Endothelial cell of umbilical vein (primary cell): ENCODE measurements around the gene THBS1. TPM values are rescaled to one million over a fixed set of nuclear protein-coding genes. Genes with fewer than 3 reads are reported as not detected.

Experiments used
- BruUV-seq: library from RNA; stranded (reverse); fragments of 400-500 nt; replicated peaks from 2 replicates; lab custom pipeline; 2021; lab: Mats Ljungman, UMichigan
- CTCF ChIA-PET: fragments of 300-600, 350-600 bp; sonication (Branson Sonifier 250); formaldehyde crosslinking; loops from one replicate; lab custom pipeline; 2021; ENCODE audit warnings: antibody characterized with exemption, inconsistent platforms; lab: Charles Lee
- POLR2A ChIA-PET: fragments of 300-600, 350-600 bp; sonication (Branson Sonifier 250); formaldehyde crosslinking; loops from one replicate; lab custom pipeline; 2021; ENCODE audit warnings: antibody characterized with exemption, inconsistent platforms; lab: Charles Lee
- DNase-seq: peaks from one replicate; pipeline ENCODE4 v3.0.0-alpha.2; 2011; ENCODE audit warnings: low read depth, low spot score
- FAIRE-seq: peaks from 2 replicates; lab custom pipeline; 2011; peaks lifted over from hg19 to GRCh38; lab: Jason Lieb, UNC
- H2AFZ ChIP-seq: 2 replicates; pipeline ENCODE4 v1.6.0; 2012; ENCODE audit warnings: low read depth, low read length, control low read depth, inconsistent platforms
- H3K27ac ChIP-seq: 2 replicates; pipeline ENCODE4 v1.5.1; 2011; ENCODE audit warnings: low read depth, mild to moderate bottlenecking, control low read depth, low read length, moderate library complexity; ENCODE audit not compliant: insufficient read depth
- H3K27me3 ChIP-seq, 2 experiments: 2 replicates each; pipeline versions ENCODE4 v1.6.0 to v1.6.1; 2011; ENCODE audit warnings: low read length in 2 of 2, mixed read lengths in 1 of 2; ENCODE audit not compliant: control insufficient read depth in 2 of 2, insufficient read depth in 2 of 2
- H3K36me3 ChIP-seq, 2 experiments: 2 replicates in 1 of 2; 3 replicates in 1 of 2; pipeline ENCODE4 v1.5.1; 2011; ENCODE audit warnings: low read length in 2 of 2, mild to moderate bottlenecking in 1 of 2, moderate library complexity in 1 of 2; ENCODE audit not compliant: control insufficient read depth in 2 of 2, insufficient read depth in 2 of 2; ENCODE audit errors: extremely low read depth in 1 of 2
- H3K4me1 ChIP-seq: 3 replicates; pipeline ENCODE4 v1.5.1; 2011; ENCODE audit warnings: mild to moderate bottlenecking, low read length; ENCODE audit not compliant: control insufficient read depth, insufficient read depth; ENCODE audit errors: extremely low read depth
- H3K4me2 ChIP-seq: 2 replicates; pipeline ENCODE4 v1.6.1; 2011; ENCODE audit warnings: low read length, control low read depth, mixed read lengths; ENCODE audit not compliant: insufficient read depth
- H3K4me3 ChIP-seq, 3 experiments: fragments of 200-600 bp in 1 of 3; sonication (generic), shearing (Covaris generic) in 1 of 3; replicated peaks in 1 of 3; 2 replicates each; pipeline ENCODE4 v1.5.1; 2011 to 2016; ENCODE audit warnings: control low read depth in 3 of 3, low read length in 3 of 3, mild to moderate bottlenecking in 2 of 3, inconsistent platforms in 1 of 3, low read depth in 1 of 3, moderate library complexity in 1 of 3; ENCODE audit not compliant: insufficient read depth in 1 of 3
- H3K79me2 ChIP-seq: 2 replicates; pipeline ENCODE4 v1.6.0; 2012; ENCODE audit warnings: low read length, inconsistent platforms; ENCODE audit not compliant: control insufficient read depth, insufficient read depth
- H3K9ac ChIP-seq: replicated peaks from 2 replicates; pipeline ENCODE3; 2011; ENCODE audit warnings: low read length, control low read depth; ENCODE audit not compliant: insufficient read depth; ENCODE audit errors: extremely low read depth
- H3K9me1 ChIP-seq: replicated peaks from 3 replicates; pipeline ENCODE4 v1.6.0; 2011; ENCODE audit warnings: mild to moderate bottlenecking, low read length; ENCODE audit not compliant: control insufficient read depth, insufficient read depth; ENCODE audit errors: extremely low read depth
- H3K9me3 ChIP-seq: replicated peaks from 2 replicates; pipeline ENCODE4 v1.5.1; 2012; ENCODE audit warnings: low read length, inconsistent platforms; ENCODE audit not compliant: control insufficient read depth, insufficient read depth
- H4K20me1 ChIP-seq: replicated peaks from 2 replicates; pipeline ENCODE3; 2011; ENCODE audit warnings: mild to moderate bottlenecking, low read length; ENCODE audit not compliant: control insufficient read depth, insufficient read depth; ENCODE audit errors: extremely low read depth
- CTCF ChIP-seq, 2 donors: IDR thresholded peaks; 1 replicate in 1 of 2; 2 replicates in 1 of 2; pipeline ENCODE4 v1.5.1; 2011; ENCODE audit warnings: low read length in 2 of 2, mild to moderate bottlenecking in 2 of 2, moderate library complexity in 2 of 2, control low read depth in 1 of 2, inconsistent platforms in 1 of 2, low read depth in 1 of 2; ENCODE audit not compliant: insufficient read depth in 1 of 2; ENCODE audit errors: extremely low read depth in 1 of 2
- EZH2 ChIP-seq: IDR thresholded peaks from 2 replicates; pipeline ENCODE4 v1.6.1; 2012; ENCODE audit warnings: borderline replicate concordance, low read depth, mild to moderate bottlenecking, moderate library complexity, low read length, inconsistent platforms; ENCODE audit not compliant: severe bottlenecking
- FOS ChIP-seq: IDR thresholded peaks from 2 replicates; pipeline ENCODE4 v1.6.1; 2011; ENCODE audit warnings: mild to moderate bottlenecking, low read length, moderate library complexity, borderline replicate concordance; ENCODE audit not compliant: insufficient read depth
- MAX ChIP-seq: IDR thresholded peaks from 2 replicates; pipeline ENCODE4 v1.6.1; 2011; ENCODE audit not compliant: insufficient read depth, insufficient read length
- POLR2AphosphoS5 ChIP-seq: IDR thresholded peaks from 2 replicates; pipeline ENCODE4 v1.6.1; 2012; ENCODE audit warnings: low read depth, mild to moderate bottlenecking, control low read depth, low read length, moderate library complexity; ENCODE audit not compliant: insufficient read depth
- dilution Hi-C: fragments of 300-500 bp; cut with MboI; formaldehyde crosslinking; loops from one replicate; pipeline ENCODE4 v1.15.0; 2019; ENCODE audit warnings: low sequenced_read_pairs; ENCODE audit not compliant: extremely low pct_ligation_motif_present
- intact Hi-C: fragments of 100-400 bp; cut with micrococcal nuclease; formaldehyde crosslinking; loops from one replicate; pipeline ENCODE4 v1.10.0; 2022
- polyA plus RNA-seq, 4 experiments: library from polyadenylated mRNA; depleted of rRNA in 3 of 4; stranded (reverse) in 3 of 4; unstranded in 1 of 4; fragments of >200 nt; gene quantifications; 2 replicates each; pipeline versions ENCODE4 v1.2.1 to v1.2.3, GENCODE V29; 2011 to 2012; ENCODE audit warnings: missing spikeins in 1 of 4
- total RNA-seq: library from RNA; stranded (reverse); gene quantifications from 2 replicates; pipeline ENCODE4 v1.2.3, GENCODE V29; 2021

The THBS1 gene
- total and polyA plus RNA-seq, 2 donors (not counting 3 experiments of a cell fraction or from before 2014, with no cell fraction given) = 6,293 to 8,883 TPM

GRCh38 chr15:39640665-39641064 lies 59.8 kb downstream of the THBS1 start:
- Histone ChIP-seq H3K4me3 (no peak overlapping the region), H3K4me2 (no peak overlapping the region), H3K9ac (no peak overlapping the region), H3K9me3 (no peaks in the 10 kb centered on the region), H3K4me1 (peaks cover 20% of the 10 kb centered on the region), H3K27ac (no peak overlapping the region), H4K20me1 (no peaks in the 10 kb centered on the region), H2AFZ (no peak overlapping the region), H3K79me2 (no peaks in the 10 kb centered on the region), H3K27me3 (no peaks in the 10 kb centered on the region), H3K36me3 (no peaks in the 10 kb centered on the region), H3K9me1 (no peaks in the 10 kb centered on the region)
- FAIRE-seq = no peak
- intact Hi-C loops (no loop called here), dilution Hi-C loops (no loop called here)
- TF ChIP-seq POLR2AphosphoS5 (no peak), CTCF (IDR thresholded peaks at IDR 0.05; ENCODE audit: extremely low read depth in 1 of 2, insufficient read depth in 1 of 2, low read depth in 1 of 2, low read length in 2 of 2) (no peak), MAX (no peak), EZH2 (no peak), FOS (no peak)
- ChIA-PET CTCF (interaction anchor here (0.7 to 2.5 kb wide), 9 partner anchors 9 to 116 kb away, joined by 3 to 21 read pairs (median 4); no protein-coding TSS in a partner anchor), POLR2A (no interaction called here)
- no TSS peak for BruUV-seq
- DNase-seq = no peak
